ENCODE data around the gene BRSK1.

DNA sequence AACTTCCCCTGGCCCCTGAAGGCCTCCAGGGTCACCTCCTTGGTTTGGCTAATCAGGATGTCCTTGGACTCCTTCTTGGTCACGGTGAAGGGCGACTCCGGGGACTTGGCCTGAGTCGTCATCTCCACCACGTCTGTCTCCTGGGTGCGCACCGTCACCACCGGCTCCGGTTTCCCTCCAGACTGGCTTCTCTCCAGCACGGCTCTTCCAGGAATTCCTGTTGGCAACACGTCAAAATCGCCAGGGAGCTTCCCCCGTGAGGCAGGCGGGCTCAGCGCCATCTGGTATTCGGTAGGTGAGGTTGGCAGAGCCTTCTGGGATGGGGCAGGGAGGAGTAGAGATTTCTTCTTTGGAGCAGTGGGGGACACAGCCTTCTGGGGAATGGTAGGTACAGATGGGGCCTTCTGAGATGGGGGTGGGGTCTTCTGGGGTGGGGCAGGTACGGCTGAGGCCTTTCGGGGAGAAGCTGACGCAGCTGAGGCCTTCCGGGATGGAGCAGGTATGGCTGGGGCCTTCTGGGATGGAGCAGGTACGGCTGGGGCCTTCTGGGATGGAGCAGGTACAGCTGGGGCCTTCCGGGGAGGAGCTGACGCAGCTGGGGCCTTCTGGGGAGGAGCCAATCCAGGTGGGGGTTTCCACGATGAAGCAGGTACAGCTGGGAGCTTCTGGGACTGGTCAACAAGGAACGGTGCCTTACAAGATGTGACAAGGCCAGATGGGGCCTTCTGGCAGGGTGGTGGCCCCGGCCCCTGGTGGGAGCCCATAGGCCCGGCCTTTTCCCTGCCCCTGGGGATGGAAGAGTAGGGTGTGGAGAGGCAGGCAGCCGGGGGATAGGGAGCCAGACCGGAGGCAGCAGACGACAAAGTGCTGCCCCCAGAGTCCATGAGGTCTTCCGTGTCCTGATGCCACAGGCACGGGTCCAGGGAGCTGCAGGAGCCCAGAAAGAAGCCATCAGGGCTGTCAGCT lies 75.4 kb downstream of the BRSK1 start:
- TF ChIP-seq, protein P1, sequence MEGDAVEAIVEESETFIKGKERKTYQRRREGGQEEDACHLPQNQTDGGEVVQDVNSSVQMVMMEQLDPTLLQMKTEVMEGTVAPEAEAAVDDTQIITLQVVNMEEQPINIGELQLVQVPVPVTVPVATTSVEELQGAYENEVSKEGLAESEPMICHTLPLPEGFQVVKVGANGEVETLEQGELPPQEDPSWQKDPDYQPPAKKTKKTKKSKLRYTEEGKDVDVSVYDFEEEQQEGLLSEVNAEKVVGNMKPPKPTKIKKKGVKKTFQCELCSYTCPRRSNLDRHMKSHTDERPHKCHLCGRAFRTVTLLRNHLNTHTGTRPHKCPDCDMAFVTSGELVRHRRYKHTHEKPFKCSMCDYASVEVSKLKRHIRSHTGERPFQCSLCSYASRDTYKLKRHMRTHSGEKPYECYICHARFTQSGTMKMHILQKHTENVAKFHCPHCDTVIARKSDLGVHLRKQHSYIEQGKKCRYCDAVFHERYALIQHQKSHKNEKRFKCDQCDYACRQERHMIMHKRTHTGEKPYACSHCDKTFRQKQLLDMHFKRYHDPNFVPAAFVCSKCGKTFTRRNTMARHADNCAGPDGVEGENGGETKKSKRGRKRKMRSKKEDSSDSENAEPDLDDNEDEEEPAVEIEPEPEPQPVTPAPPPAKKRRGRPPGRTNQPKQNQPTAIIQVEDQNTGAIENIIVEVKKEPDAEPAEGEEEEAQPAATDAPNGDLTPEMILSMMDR (IDR thresholded peaks at IDR 0.05), result no peak
- TF ChIP-seq POLR2AphosphoS5 (IDR thresholded peaks at IDR 0.05; ENCODE audit: insufficient read depth in 1 of 2, low read depth in 1 of 2), result no peak
- TF ChIP-seq POLR2A (IDR thresholded peaks at IDR 0.05), result no peak

Data from vagina (tissue), 2 donors.